Esophagus muscularis mucosa (tissue), 4 donors: Measurements from ENCODE around the gene TRIM37. TPM values are rescaled to one million over a fixed set of nuclear protein-coding genes. Genes with fewer than 3 reads are reported as not detected.

Source experiments
- DNase-seq: peaks from one replicate; pipeline ENCODE4 v3.0.0-alpha.2; 2017; ENCODE audit errors: extremely low spot score
- H3K27ac ChIP-seq, 4 donors: fragments of 200-600 bp; sonication (generic); replicated peaks in 1 of 4; 1 replicate in 3 of 4; 2 replicates in 1 of 4; pipeline ENCODE4 v1.5.1; 2016 to 2019; ENCODE audit warnings: mild to moderate bottlenecking in 1 of 4
- H3K27me3 ChIP-seq, 4 donors: fragments of 200-600 bp; sonication (generic); one replicate each; pipeline versions ENCODE4 v1.5.1 to v1.6.0; 2016 to 2019
- H3K36me3 ChIP-seq, 4 donors: fragments of 200-600 bp; sonication (generic); one replicate each; pipeline ENCODE4 v1.5.1; 2016 to 2019
- H3K4me1 ChIP-seq, 4 donors: fragments of 200-600 bp; sonication (generic); one replicate each; pipeline ENCODE4 v1.5.1; 2016 to 2019
- H3K4me3 ChIP-seq, 4 donors: fragments of 200-600 bp; sonication (generic); 1 replicate in 2 of 4; 2 replicates in 2 of 4; pipeline ENCODE4 v1.5.1; 2016 to 2019; ENCODE audit warnings: mild to moderate bottlenecking in 4 of 4, moderate library complexity in 1 of 4
- H3K9me3 ChIP-seq, 4 donors: fragments of 200-600 bp; sonication (generic); 1 replicate in 3 of 4; 2 replicates in 1 of 4; pipeline ENCODE4 v1.5.1; 2016 to 2019
- EP300 ChIP-seq: sonication (generic); formaldehyde crosslinking; IDR thresholded peaks from one replicate; pipeline ENCODE4 v1.6.1; 2017; ENCODE audit warnings: antibody characterized with exemption
- POLR2A ChIP-seq: fragments of 450-650 bp; IDR thresholded peaks from one replicate; pipeline ENCODE4 v1.6.1; 2017; ENCODE audit warnings: antibody characterized with exemption, moderate library complexity, mild to moderate bottlenecking, low read depth
- POLR2AphosphoS5 ChIP-seq, 2 donors: sonication (generic); formaldehyde crosslinking; IDR thresholded peaks; one replicate each; pipeline ENCODE4 v1.6.1; 2017; ENCODE audit warnings: antibody characterized with exemption in 2 of 2
- WGBS: methylation state at CpG from one replicate; pipeline ENCODE4 v1.1.5; 2018; 5-methylcytosine and 5-hydroxymethylcytosine counted together
- intact Hi-C: fragments of 100-400 bp; cut with DNase I; formaldehyde crosslinking; loops from one replicate; pipeline ENCODE4 v1.15.1; 2023
- total RNA-seq, 4 donors: library from RNA; depleted of rRNA; stranded (reverse); fragments of >200 nt; gene quantifications; one replicate each; pipeline versions ENCODE4 v1.1.0 to v1.2.1, GENCODE V29; 2016
- TF ChIP-seq, protein P1 (sequence below), 3 experiments: fragments of 200-600 bp in 2 of 3; fragments of 450-650 bp in 1 of 3; sonication (generic) in 2 of 3; IDR thresholded peaks; one replicate each; pipeline ENCODE4 v1.5.1; 2017 to 2019; ENCODE audit warnings: antibody characterized with exemption in 3 of 3, mild to moderate bottlenecking in 2 of 3, moderate library complexity in 1 of 3

The TRIM37 gene
- total RNA-seq, 4 donors from 2014 or later, result 23.4 to 27.5 (median 25.3) TPM

DNA sequence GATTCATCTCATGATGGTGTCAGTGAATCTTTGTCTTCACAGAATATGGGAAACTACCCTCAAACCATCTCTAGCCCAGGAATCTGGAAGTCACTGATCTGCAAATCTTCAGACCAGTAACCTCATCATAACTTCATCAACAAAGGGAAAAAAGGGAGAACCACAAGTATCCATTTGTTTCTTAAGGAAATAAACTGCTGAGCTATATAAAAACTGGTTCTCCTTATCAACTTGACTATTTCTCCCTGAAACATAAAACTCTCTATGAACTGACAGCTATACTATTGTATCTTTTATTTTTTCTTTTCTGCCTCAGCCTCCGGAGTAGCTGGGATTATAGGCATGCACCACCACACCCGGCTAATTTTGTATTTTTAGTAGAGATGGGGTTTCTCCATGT is 39.3 kb downstream of the TRIM37 start:
- Histone ChIP-seq H3K4me3 (no peak overlapping the region), H3K4me1 (no peaks in the 10 kb centered on the region), H3K9me3 (no peaks in the 10 kb centered on the region), H3K27ac (no peak overlapping the region), H3K36me3 (peaks cover 4 to 58% (median 42%) of the 10 kb centered on the region in 4 donors), H3K27me3 (no peaks in the 10 kb centered on the region)
- no peak for DNase-seq
- intact Hi-C loops, result no loop called here
- 94% methylated on average over 2 of the region's 2 CpGs for WGBS
- no peak for TF ChIP-seq POLR2A
- TF ChIP-seq, protein P1, sequence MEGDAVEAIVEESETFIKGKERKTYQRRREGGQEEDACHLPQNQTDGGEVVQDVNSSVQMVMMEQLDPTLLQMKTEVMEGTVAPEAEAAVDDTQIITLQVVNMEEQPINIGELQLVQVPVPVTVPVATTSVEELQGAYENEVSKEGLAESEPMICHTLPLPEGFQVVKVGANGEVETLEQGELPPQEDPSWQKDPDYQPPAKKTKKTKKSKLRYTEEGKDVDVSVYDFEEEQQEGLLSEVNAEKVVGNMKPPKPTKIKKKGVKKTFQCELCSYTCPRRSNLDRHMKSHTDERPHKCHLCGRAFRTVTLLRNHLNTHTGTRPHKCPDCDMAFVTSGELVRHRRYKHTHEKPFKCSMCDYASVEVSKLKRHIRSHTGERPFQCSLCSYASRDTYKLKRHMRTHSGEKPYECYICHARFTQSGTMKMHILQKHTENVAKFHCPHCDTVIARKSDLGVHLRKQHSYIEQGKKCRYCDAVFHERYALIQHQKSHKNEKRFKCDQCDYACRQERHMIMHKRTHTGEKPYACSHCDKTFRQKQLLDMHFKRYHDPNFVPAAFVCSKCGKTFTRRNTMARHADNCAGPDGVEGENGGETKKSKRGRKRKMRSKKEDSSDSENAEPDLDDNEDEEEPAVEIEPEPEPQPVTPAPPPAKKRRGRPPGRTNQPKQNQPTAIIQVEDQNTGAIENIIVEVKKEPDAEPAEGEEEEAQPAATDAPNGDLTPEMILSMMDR (IDR thresholded peaks at IDR 0.05), result no peak
- TF ChIP-seq EP300, result no peak
- no peak for TF ChIP-seq POLR2AphosphoS5 (IDR thresholded peaks at IDR 0.05)

DNA sequence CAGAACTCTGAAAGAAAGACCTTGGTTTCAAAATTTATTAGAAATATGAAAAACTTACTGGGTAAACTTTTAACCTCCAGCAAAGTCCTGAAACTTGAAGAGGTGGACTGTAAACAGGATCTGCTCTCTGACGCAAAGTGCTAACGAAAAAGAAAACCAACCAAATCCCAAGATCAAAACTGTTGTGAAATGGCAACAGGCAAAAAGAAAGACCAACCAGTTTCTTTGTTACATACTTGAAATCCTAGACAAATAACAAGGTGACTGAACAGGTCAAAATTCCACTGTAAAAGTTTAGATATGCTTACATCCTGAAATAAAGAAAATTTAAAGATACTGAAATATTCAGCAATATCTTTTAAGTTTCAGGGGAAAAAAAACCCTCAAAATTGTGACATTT is 44.2 kb downstream of the TRIM37 start:
- Histone ChIP-seq H3K27me3 (no peaks in the 10 kb centered on the region), H3K27ac (no peak overlapping the region), H3K9me3 (no peaks in the 10 kb centered on the region), H3K36me3 (peaks cover 21 to 68% (median 47%) of the 10 kb centered on the region in 4 donors), H3K4me3 (no peak overlapping the region), H3K4me1 (no peaks in the 10 kb centered on the region)
- no peak for DNase-seq
- intact Hi-C loops, result no loop called here
- TF ChIP-seq POLR2A (no peak), EP300 (no peak)
- TF ChIP-seq, protein P1 (IDR thresholded peaks at IDR 0.05), result no peak
- WGBS, result 88% methylated on average over 2 of the region's 2 CpGs

DNA sequence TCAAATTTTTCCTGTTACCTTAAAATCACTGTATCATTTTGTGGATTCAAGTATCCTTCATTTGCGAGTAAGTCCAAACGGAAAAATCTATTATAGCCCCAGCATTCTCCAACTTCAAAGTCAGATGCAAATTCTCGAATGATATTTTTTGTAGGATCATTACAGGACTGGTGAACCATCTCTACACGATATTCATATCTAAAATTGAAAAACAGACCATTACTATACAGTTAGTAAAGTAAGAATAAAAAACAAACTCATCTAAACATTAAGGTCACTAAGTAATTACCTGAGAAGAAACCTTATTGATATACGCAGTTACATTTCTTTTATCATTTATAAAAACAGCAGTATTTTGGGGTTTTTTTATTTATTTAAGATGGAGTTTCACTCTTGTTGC is 49.8 kb downstream of the TRIM37 start:
- no peaks in the 10 kb centered on the region for H3K9me3 ChIP-seq
- H3K4me1 ChIP-seq, result no peaks in the 10 kb centered on the region
- H3K27ac ChIP-seq, result no peak overlapping the region
- peaks cover 28 to 90% (median 55%) of the 10 kb centered on the region in 4 donors for H3K36me3 ChIP-seq
- intact Hi-C loops, result no loop called here
- H3K27me3 ChIP-seq, result no peaks in the 10 kb centered on the region
- no peak for DNase-seq
- no peak overlapping the region for H3K4me3 ChIP-seq
- 98% methylated on average over 5 of the region's 5 CpGs for WGBS
- TF ChIP-seq, protein P1 (IDR thresholded peaks at IDR 0.05), result no peak
- no peak for TF ChIP-seq POLR2AphosphoS5 (IDR thresholded peaks at IDR 0.05)
- TF ChIP-seq POLR2A, result no peak
- TF ChIP-seq EP300, result no peak

DNA sequence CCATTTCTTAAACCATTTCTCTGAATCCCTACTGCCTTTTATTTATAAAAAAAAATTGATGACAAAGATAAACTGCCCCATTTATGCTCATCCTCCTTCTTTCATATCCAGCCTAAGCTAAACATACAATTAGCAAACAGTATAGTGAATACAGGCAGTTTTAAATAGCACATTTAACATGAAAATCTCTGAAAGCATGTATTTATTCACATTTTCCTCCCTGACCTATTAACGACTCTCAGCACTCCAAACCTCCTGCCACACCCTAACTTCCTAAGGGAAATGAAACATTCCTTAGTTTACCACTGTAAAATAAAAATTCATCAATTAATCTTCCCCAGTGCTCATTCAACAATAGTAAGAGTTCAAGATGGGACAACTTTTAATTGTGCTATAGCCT is 56.9 kb downstream of the TRIM37 start:
- no peaks in the 10 kb centered on the region for H3K27me3 ChIP-seq
- peaks cover 22 to 91% (median 55%) of the 10 kb centered on the region in 4 donors for H3K36me3 ChIP-seq
- TF ChIP-seq EP300, result no peak
- TF ChIP-seq, protein P1 (IDR thresholded peaks at IDR 0.05), result no peak
- no peak for TF ChIP-seq POLR2AphosphoS5 (IDR thresholded peaks at IDR 0.05)
- TF ChIP-seq POLR2A, result no peak
- no peak overlapping the region for H3K27ac ChIP-seq
- 47% methylated on average over 1 of the region's 1 CpG for WGBS
- intact Hi-C loops, result no loop called here
- H3K9me3 ChIP-seq, result no peaks in the 10 kb centered on the region
- DNase-seq, result no peak
- no peaks in the 10 kb centered on the region for H3K4me1 ChIP-seq
- H3K4me3 ChIP-seq, result no peak overlapping the region

DNA sequence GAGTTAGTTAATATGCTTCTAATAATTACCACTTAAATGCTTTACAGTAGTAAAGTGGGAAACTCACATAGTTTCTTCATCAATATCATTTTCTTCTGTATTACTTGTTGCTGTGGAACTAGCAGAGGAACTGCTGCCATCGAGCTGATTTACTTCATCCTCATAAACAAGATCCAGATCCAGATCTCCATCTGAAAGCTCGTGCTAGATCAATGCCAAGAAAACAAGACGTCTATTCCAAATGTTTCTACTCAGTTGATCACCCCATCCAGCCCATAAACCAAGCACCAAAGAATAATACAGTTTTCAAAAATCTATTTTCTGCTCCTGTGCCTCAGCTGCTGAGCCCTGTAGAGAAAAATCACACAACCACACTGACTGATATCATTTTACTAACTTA is 59.1 kb downstream of the TRIM37 start:
- no peaks in the 10 kb centered on the region for H3K4me1 ChIP-seq
- H3K27ac ChIP-seq, result no peak overlapping the region
- H3K27me3 ChIP-seq, result no peaks in the 10 kb centered on the region
- H3K9me3 ChIP-seq, result no peaks in the 10 kb centered on the region
- no peak for TF ChIP-seq EP300
- TF ChIP-seq, protein P1 (IDR thresholded peaks at IDR 0.05), result no peak
- TF ChIP-seq POLR2A, result no peak
- TF ChIP-seq POLR2AphosphoS5 (IDR thresholded peaks at IDR 0.05), result no peak
- no peak for DNase-seq
- no peak overlapping the region for H3K4me3 ChIP-seq
- H3K36me3 ChIP-seq, result peaks cover 30 to 89% (median 65%) of the 10 kb centered on the region in 4 donors
- 66% methylated on average over 3 of the region's 3 CpGs for WGBS
- intact Hi-C loops, result no loop called here
